ENCODE measurements around the gene UQCC2.

UQCC2 gene

GRCh38 chr6:33723371-33724085 is 12.0 kb upstream of the UQCC2 start:
- H3K4me1 Mint-ChIP-seq (ENCODE audit: low read depth) = peaks cover 21% of the 10 kb centered on the region
- H3K4me3 Mint-ChIP-seq = peak overlapping the region; percentile 7
- H3K27ac Mint-ChIP-seq = peak overlapping the region; percentile 58
- no peaks in the 10 kb centered on the region for H3K9me3 Mint-ChIP-seq (ENCODE audit: low read depth)
- no peaks in the 10 kb centered on the region for H3K27me3 Mint-ChIP-seq
- H3K36me3 Mint-ChIP-seq = no peaks in the 10 kb centered on the region

- no peak overlapping the region for H3K27ac Mint-ChIP-seq
- H3K4me3 Mint-ChIP-seq = no peak overlapping the region
- peaks cover 21% of the 10 kb centered on the region for H3K4me1 Mint-ChIP-seq (ENCODE audit: low read depth)
- H3K9me3 Mint-ChIP-seq (ENCODE audit: low read depth) = no peaks in the 10 kb centered on the region
- no peaks in the 10 kb centered on the region for H3K36me3 Mint-ChIP-seq
- no peaks in the 10 kb centered on the region for H3K27me3 Mint-ChIP-seq
These were observed 10.7 kb upstream of the UQCC2 start for GRCh38 chr6:33722103-33722623.

- H3K9me3 Mint-ChIP-seq (ENCODE audit: low read depth) = no peaks in the 10 kb centered on the region
- peaks cover 21% of the 10 kb centered on the region for H3K4me1 Mint-ChIP-seq (ENCODE audit: low read depth)
- H3K27ac Mint-ChIP-seq = no peak overlapping the region
- no peaks in the 10 kb centered on the region for H3K27me3 Mint-ChIP-seq
- no peaks in the 10 kb centered on the region for H3K36me3 Mint-ChIP-seq
- H3K4me3 Mint-ChIP-seq = no peak overlapping the region
These were observed 10.0 kb upstream of the UQCC2 start for GRCh38 chr6:33721508-33721907.

- Mint-ChIP-seq H3K4me3 (no peak overlapping the region), H3K4me1 (ENCODE audit: low read depth) (peaks cover 21% of the 10 kb centered on the region), H3K36me3 (no peaks in the 10 kb centered on the region), H3K9me3 (ENCODE audit: low read depth) (no peaks in the 10 kb centered on the region), H3K27ac (no peak overlapping the region), H3K27me3 (no peaks in the 10 kb centered on the region)
These were observed 9.5 kb upstream of the UQCC2 start for GRCh38 chr6:33720998-33721397.

- no peaks in the 10 kb centered on the region for H3K27me3 Mint-ChIP-seq
- no peaks in the 10 kb centered on the region for H3K36me3 Mint-ChIP-seq
- H3K4me3 Mint-ChIP-seq = no peak overlapping the region
- peaks cover 14% of the 10 kb centered on the region for H3K4me1 Mint-ChIP-seq (ENCODE audit: low read depth)
- H3K9me3 Mint-ChIP-seq (ENCODE audit: low read depth) = no peaks in the 10 kb centered on the region
- no peak overlapping the region for H3K27ac Mint-ChIP-seq
These were observed 8.0 kb upstream of the UQCC2 start for GRCh38 chr6:33719326-33719987.

GRCh38 chr6:33718713-33719112 is 7.2 kb upstream of the UQCC2 start:
- Mint-ChIP-seq H3K27me3 (no peaks in the 10 kb centered on the region), H3K4me1 (ENCODE audit: low read depth) (peaks cover 7% of the 10 kb centered on the region), H3K36me3 (no peaks in the 10 kb centered on the region), H3K27ac (no peak overlapping the region), H3K4me3 (no peak overlapping the region), H3K9me3 (ENCODE audit: low read depth) (no peaks in the 10 kb centered on the region)

GRCh38 chr6:33717934-33718455 is 6.5 kb upstream of the UQCC2 start:
- H3K36me3 Mint-ChIP-seq = no peaks in the 10 kb centered on the region

GRCh38 chr6:33716890-33717632 is 5.6 kb upstream of the UQCC2 start:
- Mint-ChIP-seq H3K4me1 (ENCODE audit: low read depth) (peaks cover under 1% of the 10 kb centered on the region), H3K27ac (no peak overlapping the region), H3K9me3 (ENCODE audit: low read depth) (no peaks in the 10 kb centered on the region), H3K27me3 (no peaks in the 10 kb centered on the region), H3K4me3 (no peak overlapping the region), H3K36me3 (no peaks in the 10 kb centered on the region)

More at GRCh38 chr6:33717934-33718455, 6.5 kb upstream of the UQCC2 start:
- no peaks in the 10 kb centered on the region for H3K27me3 Mint-ChIP-seq
- no peak overlapping the region for H3K27ac Mint-ChIP-seq
- H3K4me1 Mint-ChIP-seq (ENCODE audit: low read depth) = peaks cover under 1% of the 10 kb centered on the region
- no peak overlapping the region for H3K4me3 Mint-ChIP-seq
- no peaks in the 10 kb centered on the region for H3K9me3 Mint-ChIP-seq (ENCODE audit: low read depth)

- H3K4me1 Mint-ChIP-seq (ENCODE audit: low read depth) = peaks cover 7% of the 10 kb centered on the region
- no peaks in the 10 kb centered on the region for H3K27me3 Mint-ChIP-seq
- no peak overlapping the region for H3K27ac Mint-ChIP-seq
- H3K9me3 Mint-ChIP-seq (ENCODE audit: low read depth) = no peaks in the 10 kb centered on the region
- no peak overlapping the region for H3K4me3 Mint-ChIP-seq
- no peaks in the 10 kb centered on the region for H3K36me3 Mint-ChIP-seq
These were observed 4.9 kb upstream of the UQCC2 start for GRCh38 chr6:33716379-33716778.

GRCh38 chr6:33714385-33715040 is 3.0 kb upstream of the UQCC2 start:
- no peak overlapping the region for H3K27ac Mint-ChIP-seq
- H3K4me3 Mint-ChIP-seq = no peak overlapping the region
- peaks cover 23% of the 10 kb centered on the region for H3K4me1 Mint-ChIP-seq (ENCODE audit: low read depth)
- peaks cover 11% of the 10 kb centered on the region for H3K36me3 Mint-ChIP-seq
- H3K27me3 Mint-ChIP-seq = no peaks in the 10 kb centered on the region
- H3K9me3 Mint-ChIP-seq (ENCODE audit: low read depth) = no peaks in the 10 kb centered on the region

- H3K27me3 Mint-ChIP-seq = no peaks in the 10 kb centered on the region
- no peak overlapping the region for H3K4me3 Mint-ChIP-seq
These were observed 2.3 kb upstream of the UQCC2 start for GRCh38 chr6:33713786-33714185.

GRCh38 chr6:33712914-33713313 is 1.4 kb upstream of the UQCC2 start:
- H3K4me3 Mint-ChIP-seq = no peak overlapping the region
- no peak overlapping the region for H3K27ac Mint-ChIP-seq
- no peaks in the 10 kb centered on the region for H3K27me3 Mint-ChIP-seq
- peaks cover 31% of the 10 kb centered on the region for H3K4me1 Mint-ChIP-seq (ENCODE audit: low read depth)
- peaks cover 15% of the 10 kb centered on the region for H3K36me3 Mint-ChIP-seq
- H3K9me3 Mint-ChIP-seq (ENCODE audit: low read depth) = no peaks in the 10 kb centered on the region

More at GRCh38 chr6:33713786-33714185, 2.3 kb upstream of the UQCC2 start:
- Mint-ChIP-seq H3K9me3 (ENCODE audit: low read depth) (no peaks in the 10 kb centered on the region), H3K4me1 (ENCODE audit: low read depth) (peaks cover 28% of the 10 kb centered on the region), H3K27ac (no peak overlapping the region), H3K36me3 (peaks cover 15% of the 10 kb centered on the region)

- Mint-ChIP-seq H3K27me3 (no peaks in the 10 kb centered on the region), H3K4me3 (peak overlapping the region; percentile 97), H3K4me1 (ENCODE audit: low read depth) (peaks cover 37% of the 10 kb centered on the region), H3K27ac (peak overlapping the region; percentile 100), H3K36me3 (peaks cover 15% of the 10 kb centered on the region), H3K9me3 (ENCODE audit: low read depth) (no peaks in the 10 kb centered on the region)
These were observed 991 bp downstream of the UQCC2 start for GRCh38 chr6:33710296-33711121.

Data from activated naive CD8-positive, alpha-beta T cell (primary cell).